GM19025 (cell line): Measurements from ENCODE around the gene KLK5.
"Not testable (repeated sequence)": the region's sequence is repeated elsewhere in the genome, so short reads cannot be mapped to it uniquely, and the experiment has no call there.

Experiments
- ATAC-seq: cut with Tn5 transposase; IDR thresholded peaks from one replicate; pipeline ENCODE4 v1.9.1; 2021; ENCODE audit warnings: mild to moderate bottlenecking, low read depth, moderate library complexity; ENCODE audit not compliant: unreplicated experiment

KLK5 gene

DNA sequence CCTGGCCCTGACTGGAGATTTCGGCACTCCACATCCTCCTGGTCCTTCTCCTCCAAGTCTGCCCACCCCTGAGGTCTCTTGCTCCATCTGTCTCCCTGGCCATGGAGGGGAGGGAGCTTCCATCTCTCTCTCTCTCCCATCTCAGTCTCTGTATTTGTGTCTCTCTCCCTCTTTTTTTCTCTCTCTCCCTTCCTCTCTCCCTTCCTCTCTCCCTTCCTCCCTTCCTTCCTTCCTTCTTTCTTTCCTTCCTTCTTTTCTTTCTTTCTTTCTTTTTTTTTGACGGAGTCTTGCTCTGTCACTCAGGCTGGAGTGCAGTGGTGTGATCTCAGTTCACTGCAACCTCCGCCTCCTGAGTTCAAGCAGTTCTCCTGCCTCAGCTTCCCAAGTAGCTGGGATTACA, 17.0 kb upstream of the KLK5 start:
- not testable (repeated sequence) for ATAC-seq

DNA sequence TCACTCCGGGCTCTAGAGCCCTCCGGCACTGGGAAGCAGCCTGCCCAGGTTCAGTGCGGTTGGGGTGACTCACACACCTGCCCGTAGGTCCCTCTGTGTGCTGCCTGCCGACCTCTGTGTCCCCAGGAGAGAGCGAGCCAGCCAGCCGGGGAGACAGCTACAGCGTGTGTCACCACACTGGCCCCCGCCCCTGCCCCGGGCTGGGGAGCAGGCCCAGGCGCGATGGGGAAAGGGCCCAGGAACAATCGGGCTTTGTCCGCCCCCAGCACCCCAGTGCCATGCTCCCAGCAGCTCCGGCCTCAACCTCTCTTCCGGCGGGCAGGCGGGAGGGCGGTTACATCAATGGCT, 16.5 kb upstream of the KLK5 start, which contains the start of gene KLK6:
Gene KLK6 (minus strand): TSS at position 179 of the 348 bp plus-strand sequence. CDS start 1,487 bp downstream, outside the sequence.
- ATAC-seq: no peak

DNA sequence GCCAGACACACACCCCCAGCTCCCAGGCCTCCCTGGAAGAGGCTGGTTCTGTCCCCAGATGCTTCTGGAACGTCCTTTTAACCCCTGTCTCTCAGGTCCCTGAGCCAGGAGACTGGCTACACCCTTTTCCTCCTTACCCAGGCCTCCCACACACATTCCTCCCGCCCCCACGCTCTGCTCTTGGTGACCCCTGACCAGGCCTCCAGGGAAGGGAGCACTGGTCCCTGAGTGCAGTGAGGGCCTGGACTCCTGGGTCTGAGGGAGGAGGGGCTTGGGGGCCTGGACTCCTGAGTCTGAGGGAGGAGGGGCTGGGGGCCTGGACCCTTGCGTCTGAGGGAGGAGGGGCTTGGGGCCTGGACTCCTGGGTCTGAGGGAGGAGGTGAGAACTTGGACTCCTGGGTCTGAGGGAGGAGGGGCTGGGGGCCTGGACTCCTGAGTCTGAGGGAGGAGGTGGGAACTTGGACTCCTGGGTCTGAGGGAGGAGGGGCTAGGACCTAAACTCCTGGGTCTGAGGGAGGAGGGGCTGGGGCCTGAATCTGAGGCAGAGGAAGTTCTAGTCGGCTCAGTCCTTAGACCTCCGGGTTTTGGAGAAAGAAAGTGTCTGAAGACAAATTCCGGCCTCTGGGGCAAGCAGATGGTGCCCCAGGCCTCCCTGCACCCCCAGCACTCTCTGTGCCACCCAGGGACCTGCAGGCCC, 16.0 kb upstream of the KLK5 start:
- no peak for ATAC-seq

DNA sequence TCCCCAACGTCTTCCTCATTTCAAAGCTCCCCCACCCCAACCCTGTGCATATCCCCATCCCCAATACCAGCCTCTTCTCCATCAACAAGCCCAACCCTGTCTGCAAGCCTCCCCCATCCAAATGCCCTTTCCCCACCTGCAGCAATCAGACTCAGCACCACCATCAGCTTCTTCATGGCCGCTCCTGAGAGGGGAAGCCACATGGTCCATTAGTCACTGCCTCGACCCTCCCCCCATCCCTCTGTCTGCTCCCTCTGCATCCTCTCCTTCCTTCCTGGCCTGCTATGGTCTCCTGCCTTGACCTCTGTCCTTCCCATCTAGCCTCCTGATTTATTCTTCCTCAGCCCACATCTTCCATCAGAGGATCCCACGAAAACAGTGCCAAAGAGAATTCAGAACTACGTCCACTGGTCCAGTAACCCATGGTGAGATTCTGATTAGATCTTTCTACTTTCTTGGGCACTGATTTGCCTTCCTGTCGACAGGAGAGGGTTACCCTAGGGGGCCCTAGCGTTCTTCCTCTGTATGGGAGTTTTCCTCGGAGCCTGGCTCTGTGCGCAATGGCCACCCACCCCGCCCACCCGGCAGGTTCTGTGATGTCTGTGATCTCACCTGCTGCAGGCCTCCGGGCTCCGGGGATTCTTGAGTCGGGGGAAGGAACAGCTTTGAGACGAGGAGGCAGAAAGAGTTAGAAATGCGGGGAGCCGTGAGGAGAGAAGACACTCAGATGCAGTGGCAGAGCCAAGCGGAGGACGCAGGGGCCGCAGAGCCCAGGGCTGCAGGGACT, 15.3 kb upstream of the KLK5 start:
- no peak for ATAC-seq

DNA sequence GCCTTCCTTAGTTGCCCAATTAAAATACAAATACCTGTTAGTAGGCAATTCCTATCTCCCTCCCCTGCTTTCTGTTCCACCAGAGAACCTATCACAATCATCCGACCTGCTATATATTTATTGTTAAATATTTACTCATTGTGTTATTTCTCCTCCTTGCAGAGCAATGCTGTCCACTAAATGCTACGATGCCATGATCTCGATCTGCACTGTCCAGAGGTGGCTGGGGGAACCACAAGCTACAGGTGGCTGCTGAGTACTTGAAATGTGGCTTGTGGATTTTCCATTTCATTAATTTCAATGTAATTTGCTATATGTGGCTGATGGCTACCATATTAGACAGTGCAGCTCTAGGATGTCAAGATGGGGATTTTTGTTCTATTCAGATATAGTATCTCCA, 11.4 kb upstream of the KLK5 start:
- no peak for ATAC-seq

DNA sequence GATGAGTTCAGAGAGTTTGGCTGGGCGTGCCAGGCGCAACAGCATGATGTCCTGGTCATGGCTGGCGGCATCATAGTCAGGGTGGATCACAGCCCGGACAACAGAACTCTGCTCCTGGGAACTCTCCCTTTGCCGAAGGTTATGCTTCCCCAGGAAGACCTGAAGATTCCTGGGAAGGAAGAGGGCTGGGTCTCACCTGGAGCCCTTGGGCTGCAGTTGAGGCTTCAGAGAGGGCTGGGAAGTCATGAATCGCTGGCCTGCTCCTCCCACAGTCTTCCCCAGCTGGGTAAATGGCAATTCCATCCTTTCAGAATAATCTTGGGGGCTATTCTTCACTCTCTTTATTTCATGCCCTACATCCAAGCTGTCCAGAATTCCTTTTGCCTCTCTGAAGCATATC, 10.5 kb upstream of the KLK5 start:
- no peak for ATAC-seq

DNA sequence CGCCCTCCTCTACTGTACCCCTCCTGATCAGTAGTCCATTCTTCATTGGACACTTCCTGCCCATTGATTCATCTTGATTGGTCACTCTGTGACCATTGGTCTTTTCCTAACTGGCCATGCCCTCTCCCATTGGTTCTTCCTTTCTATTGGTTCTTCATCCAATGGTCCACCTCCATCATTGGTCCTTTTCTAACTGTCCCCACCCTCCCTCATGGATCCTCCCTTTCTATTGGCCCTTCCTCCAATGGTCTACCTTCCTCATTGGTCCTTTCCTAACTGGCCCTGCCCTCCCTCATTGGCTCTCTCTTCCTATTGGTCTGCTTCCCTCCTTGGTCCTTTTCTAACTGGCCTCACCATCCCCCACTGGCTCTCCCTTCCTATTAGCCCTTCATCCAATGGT, 9.4 kb upstream of the KLK5 start:
- ATAC-seq: no peak

DNA sequence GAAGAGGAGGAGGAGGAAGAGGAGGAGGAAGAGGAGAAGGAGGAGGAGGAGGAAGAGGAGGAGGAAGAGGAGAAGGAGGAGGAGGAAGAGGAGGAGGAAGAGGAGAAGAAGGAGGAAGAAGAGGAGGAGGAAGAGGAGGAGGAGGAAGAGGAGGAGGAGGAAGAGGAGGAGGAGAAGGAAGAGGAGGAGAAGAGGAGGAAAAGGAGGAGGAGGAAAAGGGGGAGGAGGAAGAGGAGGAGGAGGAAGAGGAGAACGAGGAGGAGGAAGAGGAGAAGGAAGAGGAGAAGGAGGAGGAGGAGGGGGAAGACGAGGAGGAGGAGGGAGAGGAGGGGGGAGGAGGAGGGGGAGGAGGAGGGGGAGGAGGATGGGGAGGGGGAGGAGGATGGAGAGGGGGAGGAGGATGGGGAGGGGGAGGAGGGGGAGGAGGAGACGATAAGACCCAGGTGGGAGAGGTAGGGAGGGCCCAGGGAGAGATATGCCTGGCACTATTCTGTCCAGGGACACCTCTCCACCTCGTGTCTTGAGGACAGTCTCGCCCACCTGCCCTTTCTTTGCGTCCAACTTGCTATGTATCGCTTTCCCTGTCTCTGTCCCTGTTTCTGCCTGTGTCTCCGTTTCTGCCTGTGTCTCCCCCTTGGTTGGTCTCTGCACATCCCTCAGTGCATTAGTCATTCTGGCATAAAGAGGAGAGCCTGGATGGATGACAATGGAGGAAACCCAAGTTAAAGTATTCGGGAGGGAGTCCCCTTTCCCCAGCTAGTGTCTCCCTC, 7.1 kb upstream of the KLK5 start:
- no peak for ATAC-seq

DNA sequence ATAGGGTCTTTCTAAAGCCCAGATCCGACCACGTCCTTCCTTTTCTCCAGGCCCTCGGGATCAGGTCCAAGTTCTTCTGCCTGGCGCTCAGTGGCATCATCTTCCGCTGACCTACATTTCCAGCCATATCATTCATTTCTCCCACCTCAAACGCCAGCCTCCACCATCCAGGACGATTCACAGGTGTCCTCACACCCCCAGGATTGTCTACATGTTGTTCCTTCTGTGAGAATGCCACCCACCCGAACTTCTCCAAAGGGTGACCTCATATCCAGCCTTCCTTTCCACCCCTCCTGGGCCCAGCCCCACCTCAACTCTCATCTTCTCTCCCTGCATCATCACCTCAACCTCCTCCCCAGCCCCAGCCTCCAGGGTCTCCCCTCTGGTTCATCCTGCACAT, 4.7 kb upstream of the KLK5 start:
- no peak for ATAC-seq

DNA sequence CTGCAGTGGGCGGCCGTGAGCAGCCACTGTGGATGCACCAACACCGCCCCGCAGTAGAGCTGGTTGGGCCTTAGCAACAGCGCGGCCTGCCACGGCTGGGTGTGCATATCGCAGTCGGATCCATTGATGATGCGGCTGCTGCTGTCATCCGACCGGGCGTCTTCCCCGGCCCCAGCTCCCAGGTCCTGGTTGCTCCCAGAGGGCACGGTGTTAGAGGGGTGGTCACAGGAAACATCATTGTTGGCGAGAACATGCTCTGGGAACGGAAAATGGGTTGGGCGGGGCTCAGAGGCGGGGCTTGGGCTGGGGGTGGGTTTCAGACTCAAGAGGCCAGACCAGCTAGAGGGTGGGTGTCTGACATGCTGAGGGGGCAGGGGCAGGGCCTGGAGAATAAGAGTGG, 3.0 kb downstream of the KLK5 start:
- no peak for ATAC-seq

DNA sequence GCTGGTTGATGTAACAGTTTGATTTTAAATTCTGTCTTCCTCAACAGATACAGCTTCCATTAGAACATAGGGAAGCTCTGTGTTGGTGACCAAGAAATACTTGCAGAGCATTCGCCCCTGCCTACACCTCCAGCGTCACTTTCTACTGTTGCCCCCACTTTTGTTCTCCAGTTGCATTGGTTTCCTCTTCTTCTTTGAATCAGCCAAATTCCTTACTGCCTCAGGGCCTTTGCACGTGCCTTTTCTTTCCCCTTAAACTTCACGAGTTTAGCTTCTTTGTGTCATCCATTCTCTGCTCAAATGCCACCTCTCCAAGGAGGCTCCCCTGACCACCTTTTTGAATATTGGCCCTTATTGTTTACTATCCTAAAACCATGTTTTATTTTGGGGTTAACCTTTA, 5.7 kb downstream of the KLK5 start:
- no peak for ATAC-seq

DNA sequence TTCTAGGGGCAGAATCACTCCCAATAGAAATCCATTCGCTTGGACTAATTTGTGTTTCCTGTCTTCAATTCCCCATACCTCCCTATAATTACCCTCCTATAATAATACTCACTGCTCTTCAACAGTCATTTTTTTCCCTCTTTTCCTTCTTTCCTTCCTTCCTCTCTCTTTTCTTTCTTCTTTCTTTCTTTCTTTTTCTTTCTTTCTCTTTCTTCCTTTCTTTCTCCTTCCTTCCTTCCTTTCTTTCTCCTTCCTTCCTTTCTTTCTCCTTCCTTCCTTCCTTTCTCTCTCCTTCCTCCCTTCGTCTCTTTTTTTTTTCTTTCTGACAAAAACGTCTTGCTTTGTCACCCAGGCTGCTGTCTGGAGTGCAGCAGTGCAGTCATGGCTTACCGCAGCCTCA, 8.0 kb downstream of the KLK5 start:
- ATAC-seq: no peak

DNA sequence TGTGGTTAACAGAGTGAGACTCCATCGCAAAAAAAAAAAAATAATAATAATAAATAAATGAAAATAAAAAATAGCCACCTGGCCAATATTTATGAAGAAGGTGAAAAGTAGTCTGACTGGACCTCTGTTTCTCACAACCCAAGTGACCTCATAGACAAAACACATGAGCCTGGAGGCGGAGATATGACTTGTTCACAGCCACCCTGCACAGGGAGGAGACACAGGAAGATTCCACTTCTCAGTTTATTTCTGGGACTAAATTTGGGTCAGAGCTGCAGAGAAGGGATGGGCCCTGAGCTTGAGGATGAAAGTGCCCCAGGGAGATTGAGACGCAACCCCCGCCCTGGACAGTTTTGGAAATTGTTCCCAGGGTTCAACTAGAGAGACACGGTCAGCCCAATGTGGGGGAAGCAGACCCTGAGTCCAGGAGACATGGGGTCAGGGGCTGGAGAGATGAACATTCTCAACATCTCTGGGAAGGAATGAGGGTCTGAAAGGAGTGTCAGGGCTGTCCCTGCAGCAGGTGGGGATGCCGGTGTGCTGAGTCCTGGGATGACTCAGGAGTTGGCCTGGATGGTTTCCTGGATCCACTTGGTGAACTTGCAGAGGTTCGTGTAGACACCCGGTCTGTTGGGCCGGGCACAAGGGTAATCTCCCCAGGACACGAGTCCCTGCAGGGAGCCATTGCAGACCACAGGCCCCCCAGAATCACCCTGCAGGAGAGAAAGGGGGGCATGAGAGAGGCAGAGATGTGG, 9.6 kb downstream of the KLK5 start:
- no peak for ATAC-seq

DNA sequence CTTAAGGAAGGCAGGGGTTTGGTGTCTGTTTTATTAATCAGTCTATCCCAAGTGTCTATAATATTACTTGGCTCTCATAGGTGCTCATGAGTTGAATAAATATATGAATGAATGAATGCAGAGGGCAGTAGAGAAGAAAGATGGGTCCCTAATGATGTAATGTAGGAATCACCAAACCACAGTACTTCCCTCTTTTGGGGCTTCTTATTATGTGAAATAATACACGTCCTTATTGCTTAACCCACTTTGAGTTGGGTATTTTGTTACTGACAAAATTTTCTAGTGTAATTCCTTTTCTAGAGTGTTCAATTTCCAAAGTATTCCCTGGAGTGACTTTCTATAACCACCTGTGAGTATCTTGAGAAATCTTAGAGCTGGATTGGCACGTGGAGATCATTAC, 13.2 kb downstream of the KLK5 start:
- no peak for ATAC-seq

DNA sequence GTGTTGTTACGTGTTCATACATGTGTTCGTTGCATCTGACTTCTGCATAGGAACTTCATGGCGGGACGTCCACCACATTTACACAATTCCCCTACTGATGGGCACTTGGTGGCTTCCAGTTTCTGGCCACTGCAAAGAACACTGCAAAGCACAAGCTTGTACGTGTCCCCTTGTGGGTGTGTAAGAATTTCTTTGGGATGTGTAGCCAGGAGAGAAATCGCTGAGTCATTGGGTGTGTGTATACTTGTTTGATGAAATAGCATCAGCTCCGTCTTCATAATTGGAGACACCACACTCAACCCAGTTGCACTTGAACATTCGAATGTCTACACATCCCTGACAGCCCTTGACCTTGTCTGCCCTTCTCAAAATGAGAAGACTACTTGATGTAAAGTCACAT, 19.2 kb downstream of the KLK5 start:
- ATAC-seq: no peak

DNA sequence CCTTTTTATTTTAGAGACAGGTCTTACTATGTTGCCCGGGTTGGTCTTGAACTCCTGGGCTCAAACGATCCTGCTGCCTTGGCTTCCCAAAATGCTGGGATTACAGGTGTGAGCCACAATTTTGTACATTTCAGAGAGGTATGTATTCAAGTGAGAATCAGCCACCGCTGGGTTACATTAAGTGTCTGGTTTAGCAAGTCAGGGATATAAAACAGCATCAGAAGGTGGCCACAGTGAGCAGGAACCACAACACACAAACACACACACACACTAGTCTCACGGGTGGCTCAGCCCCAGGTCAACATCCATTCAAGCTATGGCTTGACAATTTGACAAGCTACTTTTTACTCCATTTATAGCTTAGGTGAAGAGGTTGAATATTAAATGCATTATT, 20.2 kb downstream of the KLK5 start:
- ATAC-seq: no peak

DNA sequence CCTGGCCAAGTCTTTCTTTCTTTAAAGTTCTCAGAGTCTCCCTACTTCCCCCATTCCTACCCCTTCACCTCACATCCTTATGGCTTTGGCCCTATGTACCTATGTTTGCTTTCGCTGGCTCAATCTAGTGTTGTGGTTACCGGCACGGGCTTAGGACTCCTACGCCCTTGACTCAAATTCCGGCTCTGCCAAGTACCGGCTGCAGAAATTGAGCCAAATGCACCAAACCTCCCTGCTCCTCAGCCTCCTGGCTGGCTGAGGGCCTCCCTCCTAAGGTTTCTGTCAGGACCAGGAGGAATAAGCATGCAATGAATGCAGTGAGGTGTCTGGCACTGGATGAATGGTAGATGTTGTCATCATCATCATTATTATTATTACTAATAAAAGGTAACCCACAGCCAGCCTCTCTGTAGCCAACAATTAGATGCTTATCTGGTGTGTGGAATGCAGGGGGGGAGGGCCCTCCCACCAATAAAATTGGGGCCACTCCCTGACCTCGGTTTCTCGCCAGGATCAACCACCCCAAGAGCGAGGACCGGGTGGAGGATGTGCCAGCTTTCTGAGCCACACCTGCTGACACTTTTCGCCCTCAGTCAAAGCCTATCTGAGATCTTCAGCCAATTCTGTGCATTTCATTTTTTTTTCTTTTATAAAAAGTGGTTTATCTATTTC, 20.7 kb downstream of the KLK5 start:
- ATAC-seq: no peak

DNA sequence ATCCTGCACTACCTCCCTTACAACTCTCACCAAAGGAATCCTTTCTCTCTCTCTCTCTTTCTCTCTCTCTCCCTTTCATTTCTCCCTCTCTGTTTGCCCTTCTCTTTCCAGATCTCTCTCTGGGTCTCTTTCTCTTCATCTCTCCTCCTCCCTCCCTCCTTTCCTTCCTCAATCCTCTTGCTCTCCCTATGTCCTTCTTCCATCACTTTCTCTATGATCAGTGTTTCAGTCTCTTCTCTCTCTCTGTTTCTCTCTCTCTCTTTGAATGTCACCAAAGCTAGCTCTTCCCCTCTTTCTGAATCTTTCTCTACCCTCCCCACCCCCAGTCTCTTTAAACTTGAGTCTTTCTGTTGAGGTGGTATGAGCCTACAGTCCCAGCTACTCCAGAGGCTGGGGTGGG, 21.8 kb downstream of the KLK5 start:
- ATAC-seq: no peak

DNA sequence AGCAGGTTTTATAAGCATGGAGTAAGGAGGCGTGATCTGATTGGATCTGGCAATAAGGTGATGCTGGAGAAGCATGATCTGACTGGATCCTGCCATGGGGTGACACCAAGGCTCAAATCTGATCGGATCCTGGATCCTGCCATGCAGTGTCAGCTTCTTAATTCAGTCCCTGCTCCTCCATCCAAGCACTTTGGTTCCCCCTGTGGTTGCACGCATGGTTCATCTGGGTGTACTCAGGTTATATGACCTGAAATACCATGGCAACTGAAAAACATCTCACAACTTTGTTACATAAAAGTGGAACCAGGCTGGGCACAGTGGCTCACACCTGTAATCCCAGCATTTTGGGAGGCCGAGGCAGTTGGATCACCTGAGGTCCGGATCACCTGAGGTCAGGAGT, 24.0 kb downstream of the KLK5 start:
- ATAC-seq: no peak

DNA sequence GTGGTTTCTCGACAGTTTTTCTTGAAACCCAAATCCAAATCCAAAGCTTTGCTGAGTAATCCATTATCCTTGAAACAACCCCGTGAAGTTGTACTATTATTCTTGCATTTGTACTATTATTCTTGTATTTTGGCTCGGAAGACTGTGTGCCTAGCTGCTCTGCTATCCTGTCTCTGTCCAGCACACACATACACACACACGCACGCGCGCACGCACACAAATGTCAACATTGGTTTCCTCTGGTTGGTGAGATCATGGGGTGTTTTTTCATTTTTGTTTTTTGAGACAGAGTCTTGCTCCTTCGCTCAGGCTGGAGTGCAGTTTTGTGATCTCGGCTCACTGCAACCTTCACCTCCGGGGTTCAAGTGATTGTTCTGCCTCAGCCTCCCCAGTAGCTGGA, 26.7 kb downstream of the KLK5 start:
- no peak for ATAC-seq
